ENCODE measurements around the gene HOATZ. TPM values are rescaled to one million over a fixed set of nuclear protein-coding genes. Genes with fewer than 3 reads are reported as not detected.

The HOATZ gene
- total RNA-seq, 4 donors from 2014 or later = not detected

- peak overlapping the region; percentile 34 for H3K4me3 ChIP-seq (ENCODE audit: low read depth, poor library complexity, severe bottlenecking)
- intact Hi-C loops (cut with DNase I; ENCODE audit: low total_unique reads) = no loop called here
- WGBS, 2 donors = 1% methylated on average over 15 of the region's 22 CpGs
- DNase-seq (ENCODE audit: low spot score in 2 of 2) = no peak
- TF ChIP-seq CTCF (IDR thresholded peaks at IDR 0.05) = no peak
- no peak for TF ChIP-seq POLR2A (IDR thresholded peaks at IDR 0.05)
Observed at GRCh38 chr11:111540937-111541253, 26.3 kb downstream of the HOATZ start.

GRCh38 chr11:111541254-111542061 lies 26.9 kb downstream of the HOATZ start:
- WGBS, 2 donors = 11 to 25% methylated on average over 23 to 34 of the region's 41 CpGs
- TF ChIP-seq POLR2A (IDR thresholded peaks at IDR 0.05) (no peak), CTCF (IDR thresholded peaks at IDR 0.05) (no peak)
- H3K4me3 ChIP-seq (ENCODE audit: low read depth, poor library complexity, severe bottlenecking) = peak overlapping the region; percentile 34
- intact Hi-C loops (cut with DNase I; ENCODE audit: low total_unique reads) = no loop called here
- DNase-seq (ENCODE audit: low spot score in 2 of 2) = peak in 1 of 2 donors; percentile 87

GRCh38 chr11:111542606-111543275 lies 28.2 kb downstream of the HOATZ start:
- WGBS, 2 donors = 72 to 82% methylated on average over 10 of the region's 10 CpGs
- intact Hi-C loops (cut with DNase I; ENCODE audit: low total_unique reads) = no loop called here

GRCh38 chr11:111548525-111548924 lies 33.9 kb downstream of the HOATZ start:
- H3K4me3 ChIP-seq (ENCODE audit: low read depth, poor library complexity, severe bottlenecking) = no peak overlapping the region
- 88 to 92% methylated on average over 2 of the region's 2 CpGs for WGBS, 2 donors
- DNase-seq (ENCODE audit: low spot score in 2 of 2) = no peak
- TF ChIP-seq CTCF (IDR thresholded peaks at IDR 0.05) (no peak), POLR2A (IDR thresholded peaks at IDR 0.05) (no peak)
- intact Hi-C loops (cut with DNase I; ENCODE audit: low total_unique reads) = no loop called here

More at GRCh38 chr11:111542606-111543275, 28.2 kb downstream of the HOATZ start:
- TF ChIP-seq CTCF (IDR thresholded peaks at IDR 0.05) = no peak
- TF ChIP-seq POLR2A (IDR thresholded peaks at IDR 0.05) = no peak
- no peak for DNase-seq (ENCODE audit: low spot score in 2 of 2)
- no peak overlapping the region for H3K4me3 ChIP-seq (ENCODE audit: low read depth, poor library complexity, severe bottlenecking)

- intact Hi-C loops (cut with DNase I; ENCODE audit: low total_unique reads) = no loop called here
- H3K4me3 ChIP-seq (ENCODE audit: low read depth, poor library complexity, severe bottlenecking) = no peak overlapping the region
- 78 to 79% methylated on average over 11 of the region's 11 CpGs for WGBS, 2 donors
- TF ChIP-seq POLR2A (IDR thresholded peaks at IDR 0.05) (no peak), CTCF (IDR thresholded peaks at IDR 0.05) (no peak)
- no peak for DNase-seq (ENCODE audit: low spot score in 2 of 2)
Observed at GRCh38 chr11:111549196-111549868, 34.8 kb downstream of the HOATZ start.

Data from lower leg skin (tissue), 4 donors.